Measurements from ENCODE around the gene RIMKLB.
"Not testable (repeated sequence)": the region's sequence is repeated elsewhere in the genome, so short reads cannot be mapped to it uniquely, and the experiment has no call there.

RIMKLB gene

DNA sequence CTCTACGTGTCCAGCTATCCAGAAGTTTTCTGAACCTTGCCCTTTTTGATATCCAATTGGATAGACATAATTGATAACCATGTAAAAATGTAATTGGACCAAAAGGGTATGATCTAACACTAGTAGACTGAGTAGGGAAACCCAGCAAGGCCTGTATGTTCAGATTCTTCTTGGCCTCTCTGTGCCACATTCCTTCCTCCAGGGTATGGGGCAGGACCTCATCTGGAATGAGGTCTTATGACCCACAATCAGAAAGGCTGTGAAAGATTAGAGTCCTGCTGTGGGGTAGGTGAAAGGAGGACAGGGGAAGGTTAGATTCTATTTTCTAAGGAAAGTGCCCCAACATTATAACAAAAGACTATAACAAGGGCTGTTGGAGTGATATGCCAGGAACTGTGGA lies 73.3 kb downstream of the RIMKLB start:
- no peak for DNase-seq (ENCODE audit: low read depth, low spot score)

DNA sequence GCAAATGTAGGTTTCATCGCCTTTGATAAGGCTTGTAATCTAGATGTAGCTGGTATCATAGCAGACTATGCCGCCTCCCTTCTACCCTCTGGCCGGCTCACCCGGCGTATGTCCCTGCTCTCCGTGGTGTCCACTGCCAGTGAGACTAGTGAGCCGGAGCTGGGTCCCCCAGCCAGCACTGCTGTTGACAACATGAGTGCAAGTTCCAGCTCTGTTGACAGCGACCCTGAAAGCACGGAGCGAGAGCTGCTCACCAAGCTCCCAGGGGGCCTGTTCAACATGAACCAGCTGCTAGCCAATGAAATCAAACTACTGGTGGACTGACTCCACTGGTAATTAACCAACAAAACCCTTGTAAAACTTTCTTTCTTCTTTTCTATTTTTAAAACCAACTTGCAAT lies 75.7 kb downstream of the RIMKLB start:
- no peak for DNase-seq (ENCODE audit: low read depth, low spot score)

DNA sequence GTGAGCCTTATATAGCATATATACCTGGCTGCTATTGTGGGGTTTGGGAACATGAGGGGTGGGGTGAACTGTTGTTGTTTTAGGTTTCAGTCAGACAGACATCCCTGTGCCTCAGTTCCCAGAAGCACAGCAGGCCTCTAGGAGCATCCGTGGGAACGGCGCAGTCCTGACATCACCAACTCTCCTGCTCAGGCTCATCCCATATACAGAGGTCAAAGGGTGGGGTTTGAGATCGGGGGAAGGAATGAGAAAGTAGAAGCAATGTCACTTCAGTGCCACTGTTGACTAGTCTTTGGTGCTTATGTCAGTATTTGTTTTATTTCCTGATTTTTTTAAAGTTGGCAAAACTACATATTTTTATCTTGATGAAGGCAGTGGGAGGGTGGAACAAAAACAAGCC lies 81.5 kb downstream of the RIMKLB start:
- DNase-seq (ENCODE audit: low read depth, low spot score) = no peak

DNA sequence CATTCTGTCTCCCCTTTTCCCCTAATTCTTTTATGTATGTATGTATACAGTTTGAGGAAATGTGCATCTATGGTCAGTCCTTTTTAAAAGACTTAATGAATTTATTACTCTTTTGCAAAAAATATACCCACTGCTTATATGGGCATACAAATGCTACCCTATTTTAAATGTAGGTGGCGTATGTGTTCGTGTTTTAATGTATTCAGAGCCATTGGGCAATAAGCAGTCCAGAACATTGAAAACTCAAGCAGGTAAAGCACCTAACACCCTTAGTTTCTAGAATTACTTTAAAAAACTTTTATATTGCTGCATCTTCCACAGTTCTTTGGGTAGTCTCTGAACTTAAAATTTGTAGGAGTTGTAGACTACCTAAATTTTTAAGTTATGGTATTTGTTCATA lies 82.1 kb downstream of the RIMKLB start:
- DNase-seq (ENCODE audit: low read depth, low spot score) = no peak

DNA sequence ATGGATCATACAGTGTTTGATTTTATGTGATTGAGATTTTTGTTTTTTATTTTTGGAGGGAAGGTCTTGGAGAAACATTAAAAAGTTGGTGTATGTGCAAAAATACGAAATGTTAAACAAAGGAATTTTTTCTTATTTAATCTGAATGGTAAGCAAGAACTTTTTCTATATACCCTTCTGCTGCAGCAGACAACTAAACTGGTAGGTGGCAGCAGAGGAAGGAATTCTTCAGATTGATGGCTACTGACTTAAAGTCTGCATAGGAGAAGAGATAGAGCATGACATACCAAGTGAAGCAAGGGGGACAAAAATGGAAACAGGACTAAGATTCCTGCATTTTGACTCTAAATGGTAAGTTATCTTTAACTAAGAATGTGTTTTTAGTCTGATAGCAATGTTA lies 82.6 kb downstream of the RIMKLB start:
- peak; percentile 4 for DNase-seq (ENCODE audit: low read depth, low spot score)

DNA sequence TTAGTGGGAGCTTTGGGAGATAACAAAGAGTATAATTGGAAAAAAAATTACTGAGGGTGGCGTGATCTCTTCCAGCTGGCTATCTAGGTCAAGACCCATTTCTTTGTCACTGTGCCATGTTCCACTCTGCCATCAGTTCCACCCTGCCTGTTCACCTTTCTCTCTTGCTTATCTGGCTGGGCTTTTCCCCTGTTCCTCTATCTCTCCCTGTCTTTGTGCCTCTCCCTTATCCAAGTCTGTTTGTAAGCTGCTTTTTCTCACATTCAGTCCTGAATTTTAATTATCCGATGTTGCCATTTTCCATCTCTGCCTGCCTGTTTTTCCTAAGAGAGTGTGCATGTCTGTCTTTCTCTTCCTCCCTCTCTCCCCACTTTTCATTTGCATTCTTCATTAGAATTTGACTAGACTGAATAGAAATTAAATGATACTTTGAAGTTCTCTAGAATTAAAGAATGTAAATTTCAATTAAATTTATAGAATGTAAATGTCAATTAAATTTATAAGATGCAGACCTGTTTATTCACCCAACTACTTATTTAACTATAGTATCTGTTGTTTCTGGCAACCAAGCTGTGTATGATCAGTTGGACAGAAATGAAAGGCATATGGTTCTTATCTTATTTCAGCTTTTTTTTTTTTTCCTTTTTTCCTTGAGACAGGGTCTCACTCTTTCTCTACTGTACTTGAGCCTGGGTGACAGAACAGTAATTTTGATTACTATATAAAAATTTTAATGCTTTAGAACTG lies 83.8 kb downstream of the RIMKLB start:
- no peak for DNase-seq (ENCODE audit: low read depth, low spot score)

DNA sequence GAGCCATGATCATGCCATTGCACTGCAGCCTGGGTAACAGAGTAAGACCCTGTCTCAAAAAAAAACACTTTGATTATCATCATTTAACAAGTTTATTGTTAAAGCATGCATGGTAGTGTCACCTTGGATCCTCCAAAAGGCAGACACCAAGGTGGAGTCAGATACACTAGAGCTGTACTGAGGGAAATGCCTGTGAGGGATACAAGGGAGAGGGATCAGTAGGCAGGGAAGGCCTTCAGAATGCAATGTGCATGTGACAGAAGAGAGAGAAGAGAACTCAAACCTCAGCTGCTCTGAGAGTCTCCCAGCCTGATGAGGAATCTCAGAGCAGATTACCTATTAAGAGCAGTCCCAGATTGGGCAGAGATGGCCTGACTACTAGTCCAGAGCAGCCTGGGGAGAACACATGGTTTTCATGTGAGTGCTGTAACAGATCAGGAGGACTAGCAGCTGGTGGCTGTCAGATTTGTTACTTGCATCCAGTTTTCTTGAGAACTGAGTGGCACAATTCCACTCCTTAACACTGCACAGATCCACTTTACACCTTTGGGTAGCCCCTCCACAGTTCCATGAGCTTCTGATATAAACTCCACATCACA lies 86.6 kb downstream of the RIMKLB start:
- DNase-seq (ENCODE audit: low read depth, low spot score) = no peak

DNA sequence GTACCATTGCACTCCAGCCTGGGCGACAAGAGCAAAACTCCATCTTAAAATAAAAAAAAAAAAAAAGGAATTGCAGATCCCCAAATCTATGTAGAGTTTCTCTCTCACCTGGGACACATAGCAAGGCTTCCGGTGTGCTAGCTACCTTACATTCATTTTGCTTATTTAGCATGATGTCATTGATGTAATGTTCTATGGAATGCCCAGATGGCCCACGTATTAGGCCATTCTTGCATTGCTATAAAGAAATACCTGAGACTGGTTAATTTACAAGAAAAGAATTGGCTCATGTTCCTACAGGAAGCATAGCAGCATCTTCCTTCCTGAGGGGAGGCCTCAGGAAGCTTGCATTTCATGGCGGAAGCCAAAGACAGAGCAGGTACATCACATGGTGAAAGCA lies 87.7 kb downstream of the RIMKLB start:
- DNase-seq (ENCODE audit: low read depth, low spot score) = no peak

GRCh38 chr12:8787206-8787605 lies 89.4 kb downstream of the RIMKLB start:
- not testable (repeated sequence) for DNase-seq (ENCODE audit: low read depth, low spot score)

- DNase-seq (ENCODE audit: low read depth, low spot score) = not testable (repeated sequence)
Measured at GRCh38 chr12:8788706-8789105, 90.9 kb downstream of the RIMKLB start.

DNA sequence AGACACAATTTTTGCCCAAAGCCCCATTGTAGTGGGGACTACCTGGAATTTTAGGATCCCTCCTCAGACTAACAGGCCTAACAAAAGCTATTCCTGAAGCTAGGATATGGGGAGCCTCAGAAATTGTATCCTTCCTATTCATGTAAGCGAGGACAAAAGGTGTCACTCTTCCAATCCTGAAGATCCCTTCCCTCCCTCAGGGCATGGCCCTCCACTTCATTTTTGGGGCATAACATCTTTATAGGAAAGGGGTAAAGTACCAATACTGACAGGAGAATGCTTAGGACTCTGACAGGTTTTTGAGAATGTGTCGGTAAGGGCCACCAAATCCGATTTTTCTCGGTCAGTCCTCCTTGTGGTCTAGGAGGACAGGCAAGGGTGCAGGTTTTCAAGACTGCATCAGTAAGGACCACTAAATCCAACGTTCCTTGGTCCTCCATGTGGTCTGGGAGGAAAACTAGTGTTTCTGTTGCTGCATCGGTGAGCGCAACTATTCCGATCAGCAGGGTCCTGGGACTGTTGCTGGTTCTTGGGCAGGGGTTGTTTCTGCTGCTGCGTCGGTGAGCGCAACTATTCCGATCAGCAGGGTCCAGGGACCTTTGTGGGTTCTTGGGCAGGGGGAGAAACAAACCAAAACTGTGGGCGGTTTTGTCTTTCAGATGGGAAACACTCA lies 91.7 kb downstream of the RIMKLB start:
- DNase-seq (ENCODE audit: low read depth, low spot score) = not testable (repeated sequence)

DNA sequence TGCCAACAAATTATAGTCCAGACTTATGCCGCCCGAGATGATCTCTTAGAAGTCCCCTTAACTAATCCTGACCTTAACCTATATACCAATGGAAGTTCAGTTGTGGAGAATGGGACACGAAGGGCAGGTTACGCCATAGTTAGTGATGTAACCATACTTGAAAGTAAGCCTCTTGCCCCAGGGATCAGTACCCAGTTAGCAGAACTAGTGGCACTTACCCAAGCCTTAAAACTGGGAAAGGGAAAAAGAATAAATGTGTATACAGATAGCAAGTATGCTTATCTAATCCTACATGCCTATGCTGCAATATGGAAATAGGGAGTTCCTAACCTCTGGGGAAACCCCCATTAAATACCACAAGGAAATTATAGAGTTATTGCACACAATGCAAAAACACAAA lies 95.4 kb downstream of the RIMKLB start:
- not testable (repeated sequence) for DNase-seq (ENCODE audit: low read depth, low spot score)

DNA sequence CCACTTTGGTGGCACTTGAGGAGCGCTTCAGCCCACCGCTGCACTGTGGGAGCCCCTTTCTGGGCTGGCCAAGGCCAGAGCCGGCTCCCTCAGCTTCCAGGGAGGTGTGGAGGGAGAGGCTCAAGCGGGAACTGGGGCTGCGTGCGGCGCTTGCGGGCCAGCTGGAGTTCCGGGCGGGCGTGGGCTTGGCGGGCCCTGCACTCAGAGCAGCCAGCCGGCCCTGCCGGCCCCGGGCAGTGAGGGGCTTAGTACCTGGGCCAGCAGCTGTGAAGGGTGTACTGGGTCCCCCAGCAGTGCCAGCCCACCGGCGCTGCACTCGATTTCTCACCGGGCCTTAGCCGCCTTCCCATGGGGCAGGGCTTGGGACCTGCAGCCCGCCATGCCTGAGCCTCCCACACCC lies 96.8 kb downstream of the RIMKLB start:
- not testable (repeated sequence) for DNase-seq (ENCODE audit: low read depth, low spot score)

GRCh38 chr12:8796831-8797626 lies 99.2 kb downstream of the RIMKLB start:
- no peak for DNase-seq (ENCODE audit: low read depth, low spot score)

GRCh38 chr12:8801213-8801612 lies 103.4 kb downstream of the RIMKLB start:
- DNase-seq (ENCODE audit: low read depth, low spot score) = not testable (repeated sequence)

DNA sequence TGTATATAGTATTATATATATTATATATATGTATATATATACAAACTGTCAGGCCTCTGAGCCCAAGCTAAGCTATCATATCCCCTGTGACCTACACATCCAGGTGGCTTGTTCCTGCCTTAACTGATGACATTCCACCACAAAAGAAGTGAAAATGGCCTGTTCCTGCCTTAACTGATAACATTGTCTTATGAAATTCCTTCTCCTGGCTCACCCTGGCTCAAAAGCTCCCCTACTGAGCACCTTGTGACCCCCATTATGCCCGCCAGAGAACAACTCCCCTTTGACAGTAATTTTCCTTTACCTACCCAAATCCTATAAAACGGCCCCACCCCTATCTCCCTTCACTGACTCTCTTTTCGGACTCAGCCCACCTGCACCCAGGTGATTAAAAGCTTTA lies 107.0 kb downstream of the RIMKLB start:
- not testable (repeated sequence) for DNase-seq (ENCODE audit: low read depth, low spot score)

DNA sequence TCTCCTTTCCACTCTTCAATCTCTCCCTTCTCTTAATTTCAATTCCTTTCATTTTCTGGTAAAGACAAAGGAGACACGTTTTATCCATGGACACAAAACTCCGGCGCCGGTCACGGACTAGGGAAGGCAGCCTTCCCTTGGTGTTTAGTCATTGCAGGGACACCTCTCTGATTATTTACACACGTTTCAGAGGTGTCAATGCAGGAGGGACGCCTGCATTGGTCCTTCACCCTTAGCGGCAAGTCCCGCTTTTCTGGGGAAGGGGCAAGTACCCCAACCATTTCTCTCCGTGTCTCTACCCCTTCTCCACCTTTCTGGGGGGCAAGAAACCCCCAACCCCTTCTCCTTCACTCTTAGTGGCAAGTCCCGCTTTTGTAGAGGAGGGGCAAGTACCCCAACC lies 107.7 kb downstream of the RIMKLB start:
- DNase-seq (ENCODE audit: low read depth, low spot score) = not testable (repeated sequence)

DNA sequence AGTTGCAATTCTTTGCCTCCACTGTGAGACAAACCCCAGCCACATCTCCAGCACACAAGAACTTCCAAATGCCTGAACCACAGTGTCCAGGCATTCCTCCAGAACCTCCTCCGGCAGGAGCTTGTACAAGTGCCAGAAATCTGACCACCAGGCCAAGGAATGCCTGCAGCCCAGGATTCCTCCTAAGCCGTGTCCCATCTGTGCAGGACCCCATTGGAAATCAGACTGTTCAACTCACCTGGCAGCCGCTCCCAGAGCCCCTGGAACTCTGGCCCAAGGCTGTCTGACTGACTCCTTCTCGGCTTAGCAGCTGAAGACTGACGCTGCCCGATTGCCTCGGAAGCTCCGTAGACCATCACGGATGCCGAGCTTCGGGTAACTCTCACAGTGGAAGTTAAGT lies 109.3 kb downstream of the RIMKLB start:
- not testable (repeated sequence) for DNase-seq (ENCODE audit: low read depth, low spot score)

- DNase-seq (ENCODE audit: low read depth, low spot score) = not testable (repeated sequence)
Measured at GRCh38 chr12:8810112-8810511, 112.3 kb downstream of the RIMKLB start.

- no peak for DNase-seq (ENCODE audit: low read depth, low spot score)
Measured at GRCh38 chr12:8813572-8814357, 116.0 kb downstream of the RIMKLB start.

DNA sequence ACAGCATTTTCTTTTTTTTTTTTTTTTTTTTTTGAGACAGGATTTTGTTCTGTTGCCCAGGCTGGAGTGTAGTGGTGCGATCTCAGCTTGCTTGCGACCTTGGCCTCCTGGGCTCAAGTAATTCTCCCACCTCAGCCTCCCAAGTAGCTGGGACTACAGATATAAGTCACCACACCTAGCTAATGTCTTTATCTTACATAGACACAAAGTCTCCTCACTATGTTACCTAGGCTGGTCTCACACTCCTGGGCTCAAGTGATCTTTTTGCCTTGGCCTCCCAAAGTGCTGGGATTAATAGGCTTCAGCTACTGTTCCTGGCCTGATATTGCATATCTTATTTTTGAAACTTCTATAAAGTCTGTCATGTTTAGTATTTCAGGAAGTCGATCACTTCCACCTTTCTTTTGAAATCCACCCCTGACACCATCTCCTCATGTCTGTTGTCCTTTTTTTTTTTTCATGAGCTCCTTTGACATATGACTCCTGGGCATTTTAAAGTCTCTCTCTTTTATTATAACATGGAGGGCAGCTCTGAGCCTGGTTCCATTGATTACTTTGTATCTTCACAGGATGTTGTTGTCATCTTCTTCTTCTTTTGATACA lies 118.8 kb downstream of the RIMKLB start:
- no peak for DNase-seq (ENCODE audit: low read depth, low spot score)

Data from smooth muscle cell of the brain vasculature (primary cell).